Naive thymus-derived CD8-positive, alpha-beta T cell (primary cell): Measurements from ENCODE around the gene TMEM175. TPM values are rescaled to one million over a fixed set of nuclear protein-coding genes. Genes with fewer than 3 reads are reported as not detected.

Experiments
- ATAC-seq, 2 donors: fragments of 150-1000 bp; cut with Tn5 transposase in 1 of 2; sonication (Bioruptor Pico), chemical (Tn5 transposase) in 1 of 2; 1 replicate in 1 of 2; 2 replicates in 1 of 2; pipeline ENCODE4 v1.10.0; 2021; ENCODE audit warnings: mild to moderate bottlenecking in 2 of 2, moderate library complexity in 2 of 2
- POLR2A ChIA-PET: fragments of 350-600 bp; sonication (Branson Sonifier 250); formaldehyde crosslinking; loops from one replicate; lab custom pipeline; 2021; ENCODE audit warnings: antibody characterized with exemption; lab: Charles Lee
- DNase-seq, 10 donors: peaks; one replicate each; pipeline versions ENCODE4 v3.0.0 to v3.0.0-alpha.2; 2020 to 2022
- H3K27ac Mint-ChIP-seq, 10 donors: one replicate each; pipeline ENCODE4 v1.8.0; 2020 to 2022; ENCODE audit warnings: mild to moderate bottlenecking in 10 of 10, mixed read lengths in 10 of 10, moderate library complexity in 4 of 10, inconsistent platforms in 1 of 10
- H3K27me3 Mint-ChIP-seq, 5 donors: one replicate each; pipeline ENCODE4 v1.8.0; 2021 to 2022; ENCODE audit warnings: mixed read lengths in 5 of 5
- H3K36me3 Mint-ChIP-seq, 3 donors: one replicate each; pipeline ENCODE4 v1.8.0; 2020 to 2022; ENCODE audit warnings: mixed read lengths in 3 of 3, mild to moderate bottlenecking in 2 of 3, inconsistent platforms in 1 of 3
- H3K4me1 Mint-ChIP-seq, 4 donors: one replicate each; pipeline ENCODE4 v1.8.0; 2021 to 2022; ENCODE audit warnings: mixed read lengths in 4 of 4
- H3K4me3 Mint-ChIP-seq, 10 donors: one replicate each; pipeline ENCODE4 v1.8.0; 2020 to 2022; ENCODE audit warnings: mild to moderate bottlenecking in 10 of 10, mixed read lengths in 10 of 10, moderate library complexity in 6 of 10, inconsistent platforms in 1 of 10
- H3K9me3 Mint-ChIP-seq, 9 donors: one replicate each; pipeline ENCODE4 v1.8.0; 2020 to 2022; ENCODE audit warnings: mixed read lengths in 9 of 9, mild to moderate bottlenecking in 3 of 9, inconsistent platforms in 1 of 9, moderate library complexity in 1 of 9
- polyA plus RNA-seq, 3 donors: library from polyadenylated mRNA; unstranded; fragments of 300-500 nt; fragmentation: Illumina TruSeq; gene quantifications; one replicate each; pipeline ENCODE4 v1.2.3, GENCODE V29; 2021
- total RNA-seq, 8 experiments: library from RNA in 2 of 8; stranded (reverse) in 2 of 8; gene quantifications; one replicate each; pipeline ENCODE4 v1.2.3 and lab custom pipeline; 2021 to 2026

The TMEM175 gene
- total and polyA plus RNA-seq, 5 experiments from 2014 or later: 6.4 to 72.9 (median 14.7) TPM

- DNase-seq (no peak), ATAC-seq (no peak)
- Mint-ChIP-seq H3K4me1 (peaks cover 3 to 13% (median 10%) of the 10 kb centered on the region in 4 donors), H3K4me3 (no peak overlapping the region), H3K27ac (peak overlapping the region in 2 of 10 donors; percentile 11 to 49), H3K27me3 (no peaks in the 10 kb centered on the region), H3K9me3 (no peaks in the 10 kb centered on the region), H3K36me3 (no peaks in the 10 kb centered on the region)
- POLR2A ChIA-PET: no interaction called here
These were observed 33.5 kb downstream of the TMEM175 start for GRCh38 chr4:965766-966134.

GRCh38 chr4:966266-967112, 34.2 kb downstream of the TMEM175 start:
- peak overlapping the region in 1 of 10 donors; percentile 49 for H3K27ac Mint-ChIP-seq
- DNase-seq (no peak), ATAC-seq (no peak)
- POLR2A ChIA-PET: interaction anchor here (0.8 kb wide), 1 partner anchor 185 kb away, joined by 3 read pairs; no protein-coding TSS in a partner anchor
- peaks cover 6 to 20% (median 17%) of the 10 kb centered on the region in 4 donors for H3K4me1 Mint-ChIP-seq
- no peak overlapping the region for H3K4me3 Mint-ChIP-seq
- H3K27me3 Mint-ChIP-seq: no peaks in the 10 kb centered on the region
- H3K36me3 Mint-ChIP-seq: no peaks in the 10 kb centered on the region
- H3K9me3 Mint-ChIP-seq: no peaks in the 10 kb centered on the region

GRCh38 chr4:967113-968104, 35.1 kb downstream of the TMEM175 start:
- POLR2A ChIA-PET: interaction anchor here (0.8 kb wide), 1 partner anchor 186 kb away, joined by 3 read pairs; no protein-coding TSS in a partner anchor
- H3K27ac Mint-ChIP-seq: no peak overlapping the region
- ATAC-seq (no peak), DNase-seq (no peak)
- H3K36me3 Mint-ChIP-seq: no peaks in the 10 kb centered on the region
- H3K4me1 Mint-ChIP-seq: peaks cover 6 to 25% (median 19%) of the 10 kb centered on the region in 4 donors
- no peaks in the 10 kb centered on the region for H3K27me3 Mint-ChIP-seq
- H3K4me3 Mint-ChIP-seq: peak overlapping the region in 2 of 10 donors; percentile 19 to 45
- H3K9me3 Mint-ChIP-seq: no peaks in the 10 kb centered on the region

- DNase-seq: no peak
- Mint-ChIP-seq H3K27me3 (no peaks in the 10 kb centered on the region), H3K4me3 (peak overlapping the region in 1 of 10 donors; percentile 19), H3K27ac (no peak overlapping the region), H3K9me3 (no peaks in the 10 kb centered on the region), H3K4me1 (peaks cover 6 to 25% (median 19%) of the 10 kb centered on the region in 4 donors), H3K36me3 (no peaks in the 10 kb centered on the region)
- no peak for ATAC-seq
- POLR2A ChIA-PET: no interaction called here
These were observed 36.0 kb downstream of the TMEM175 start for GRCh38 chr4:968221-968620.

GRCh38 chr4:968621-969394, 36.5 kb downstream of the TMEM175 start:
- POLR2A ChIA-PET: interaction anchor here (3.4 kb wide), 1 partner anchor 18 kb away, joined by 14 read pairs; the partner anchor contains the start of gene IDUA
- no peaks in the 10 kb centered on the region for H3K9me3 Mint-ChIP-seq
- H3K4me1 Mint-ChIP-seq: peaks cover 6 to 23% (median 18%) of the 10 kb centered on the region in 4 donors
- DNase-seq (no peak), ATAC-seq (no peak)
- no peaks in the 10 kb centered on the region for H3K36me3 Mint-ChIP-seq
- peak overlapping the region in 1 of 10 donors; percentile 19 for H3K4me3 Mint-ChIP-seq
- H3K27me3 Mint-ChIP-seq: no peaks in the 10 kb centered on the region
- H3K27ac Mint-ChIP-seq: peak overlapping the region in 1 of 10 donors; percentile 58

- Mint-ChIP-seq H3K9me3 (peaks cover 0 to 2% (median 0%) of the 10 kb centered on the region in 9 donors), H3K4me3 (peak overlapping the region; percentile 48 to 82 (median 66)), H3K27ac (peak overlapping the region in 9 of 10 donors; percentile 47 to 87 (median 75)), H3K36me3 (no peaks in the 10 kb centered on the region), H3K4me1 (peaks cover 6 to 23% (median 18%) of the 10 kb centered on the region in 4 donors), H3K27me3 (no peaks in the 10 kb centered on the region)
- POLR2A ChIA-PET: interaction anchor here (0.5 to 3.4 kb wide), 3 partner anchors 17 to 40 kb away, joined by 3 to 14 read pairs (median 4); partner anchors contain the start of genes GAK, IDUA and TMEM175
- peak in 5 of 10 donors; percentile 17 to 62 (median 41) for DNase-seq
- ATAC-seq: peak in 1 of 2 donors; percentile 29
These were observed 37.9 kb downstream of the TMEM175 start for GRCh38 chr4:970046-970745.

GRCh38 chr4:970854-971520, 38.7 kb downstream of the TMEM175 start:
- Mint-ChIP-seq H3K27ac (peak overlapping the region in 8 of 10 donors; percentile 47 to 87 (median 76)), H3K27me3 (no peaks in the 10 kb centered on the region), H3K4me3 (peak overlapping the region in 9 of 10 donors; percentile 48 to 82 (median 66)), H3K4me1 (peaks cover 6 to 23% (median 18%) of the 10 kb centered on the region in 4 donors), H3K9me3 (peaks cover 0 to 2% (median 0%) of the 10 kb centered on the region in 9 donors), H3K36me3 (no peaks in the 10 kb centered on the region)
- no peak for DNase-seq
- POLR2A ChIA-PET: interaction anchor here (0.5 to 3.4 kb wide), 4 partner anchors 16 to 47 kb away, joined by 3 to 14 read pairs (median 4); partner anchors contain the start of genes GAK, IDUA and TMEM175
- ATAC-seq: no peak

- Mint-ChIP-seq H3K36me3 (no peaks in the 10 kb centered on the region), H3K4me1 (peaks cover 6 to 24% (median 19%) of the 10 kb centered on the region in 4 donors), H3K4me3 (peak overlapping the region in 9 of 10 donors; percentile 20 to 78 (median 59)), H3K27me3 (no peaks in the 10 kb centered on the region), H3K27ac (peak overlapping the region in 3 of 10 donors; percentile 29 to 87 (median 87)), H3K9me3 (peaks cover 0 to 2% (median 0%) of the 10 kb centered on the region in 9 donors)
- DNase-seq (no peak), ATAC-seq (no peak)
- POLR2A ChIA-PET: interaction anchor here (0.5 to 3.4 kb wide), 7 partner anchors 10 to 48 kb away, joined by 3 to 16 read pairs (median 5); partner anchors contain the start of genes GAK, IDUA and TMEM175
These were observed 39.6 kb downstream of the TMEM175 start for GRCh38 chr4:971666-972500.

- POLR2A ChIA-PET: interaction anchor here (1.1 to 3.0 kb wide), 4 partner anchors 11 to 41 kb away, joined by 4 to 16 read pairs (median 6); partner anchors contain the start of genes GAK, IDUA and TMEM175
- Mint-ChIP-seq H3K9me3 (peaks cover 0 to 2% (median 0%) of the 10 kb centered on the region in 9 donors), H3K27me3 (no peaks in the 10 kb centered on the region), H3K4me3 (peak overlapping the region in 8 of 10 donors; percentile 20 to 71 (median 58)), H3K4me1 (peaks cover 6 to 24% (median 19%) of the 10 kb centered on the region in 4 donors), H3K27ac (peak overlapping the region in 3 of 10 donors; percentile 14 to 44 (median 15)), H3K36me3 (no peaks in the 10 kb centered on the region)
- peak; percentile 64 to 66 for ATAC-seq
- DNase-seq: peak; percentile 54 to 84 (median 65)
These were observed 40.6 kb downstream of the TMEM175 start for GRCh38 chr4:972651-973424.
